Measurements from ENCODE around the gene SYT9.

The SYT9 gene

DNA sequence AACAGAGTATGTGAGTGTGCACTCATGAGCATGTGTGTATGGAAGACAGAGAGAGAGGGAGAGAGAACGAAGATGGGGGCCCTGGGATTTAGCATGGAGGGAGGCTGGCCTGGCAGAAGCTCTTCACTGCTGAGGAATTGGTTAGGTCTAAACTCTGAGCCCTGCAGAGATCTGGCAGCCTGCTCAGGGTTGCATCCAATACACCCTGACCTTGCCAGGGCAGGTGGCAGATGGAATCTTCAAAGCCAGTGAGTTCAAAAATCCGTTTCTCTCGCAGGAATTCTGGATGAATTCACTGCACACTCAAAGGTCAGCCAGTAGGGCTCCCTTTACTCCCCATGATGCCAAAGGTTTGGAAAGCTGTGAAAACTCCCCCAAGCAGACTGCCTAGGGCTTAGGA, 172.2 kb downstream of the SYT9 start:
- no peak for DNase-seq (ENCODE audit: low read depth)

DNA sequence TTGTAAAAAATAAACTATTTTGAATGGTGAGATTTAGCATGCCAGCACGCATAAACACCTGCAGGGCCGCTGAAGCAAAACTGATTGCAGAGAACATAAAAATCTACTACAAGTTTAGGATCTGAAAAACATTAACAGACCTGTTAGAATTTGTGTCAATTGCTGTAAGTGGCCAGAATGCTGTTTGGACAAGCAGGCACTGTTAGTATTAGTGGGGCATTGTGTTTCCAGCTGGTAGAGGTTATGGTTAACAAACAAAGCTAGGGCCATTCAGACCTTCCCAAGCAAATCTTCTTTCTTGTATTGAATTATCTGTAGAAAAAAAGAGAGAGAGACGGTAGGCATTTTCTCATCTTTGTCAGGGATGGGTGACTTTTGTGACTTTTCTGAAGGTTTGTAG, 176.0 kb downstream of the SYT9 start:
- no peak for DNase-seq (ENCODE audit: low read depth)

DNA sequence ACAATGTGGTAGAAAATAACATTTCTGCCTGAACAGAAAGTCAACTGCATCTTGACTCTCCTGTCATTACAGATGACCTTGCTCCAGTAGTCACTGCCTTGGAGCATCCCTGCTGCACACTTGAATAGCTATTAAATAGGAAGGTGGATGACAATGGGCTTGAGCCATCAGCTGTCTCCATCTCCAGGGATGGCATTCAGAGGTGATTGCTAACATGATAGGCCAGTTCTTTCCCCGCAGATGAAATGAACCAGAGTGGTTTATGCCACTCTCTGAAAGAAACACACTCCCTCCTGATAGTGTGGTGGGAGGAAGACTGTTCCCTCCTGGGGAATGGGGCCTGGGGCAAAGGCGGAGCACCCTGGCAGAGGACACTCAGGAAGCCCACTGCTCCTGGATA, 176.5 kb downstream of the SYT9 start:
- DNase-seq (ENCODE audit: low read depth), result no peak

DNA sequence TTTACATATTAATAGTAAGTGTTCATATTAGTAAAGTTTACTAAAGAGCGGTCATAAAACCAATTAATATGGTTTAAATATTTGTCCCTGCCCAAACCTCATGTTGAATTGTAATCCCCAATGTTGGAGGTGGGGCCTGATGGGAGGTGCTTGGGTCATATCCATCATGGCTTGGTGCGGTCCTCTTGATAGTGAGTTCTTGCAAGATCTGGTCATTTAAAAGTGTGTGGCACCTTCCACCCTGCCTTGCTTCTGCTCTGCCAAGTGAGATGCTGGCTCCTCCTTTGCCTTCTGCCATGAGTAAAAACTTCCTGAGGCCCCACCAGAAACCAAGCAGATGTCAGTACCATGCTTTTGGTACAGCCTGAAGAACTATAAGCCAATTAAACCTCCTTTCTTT, 178.8 kb downstream of the SYT9 start:
- no peak for DNase-seq (ENCODE audit: low read depth)

DNA sequence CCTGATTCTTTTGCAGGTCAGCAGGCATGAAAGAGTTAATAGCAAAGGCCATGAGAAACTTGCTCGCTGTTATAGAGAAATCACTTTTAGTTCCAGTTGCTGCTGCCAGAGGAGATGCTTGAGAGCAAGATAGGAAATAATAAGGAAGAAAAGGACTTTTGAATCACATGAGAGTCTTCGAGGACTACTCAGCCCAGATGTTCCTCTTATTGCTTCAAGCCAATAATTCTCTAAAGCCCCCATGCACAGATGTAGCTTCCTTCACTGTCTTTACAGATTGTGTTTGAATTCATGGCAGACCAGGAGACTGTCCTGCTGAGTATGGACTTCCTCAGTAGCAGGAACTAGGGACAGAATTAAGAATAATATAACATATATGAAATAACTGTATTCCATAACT, 183.5 kb downstream of the SYT9 start:
- DNase-seq (ENCODE audit: low read depth), result no peak

DNA sequence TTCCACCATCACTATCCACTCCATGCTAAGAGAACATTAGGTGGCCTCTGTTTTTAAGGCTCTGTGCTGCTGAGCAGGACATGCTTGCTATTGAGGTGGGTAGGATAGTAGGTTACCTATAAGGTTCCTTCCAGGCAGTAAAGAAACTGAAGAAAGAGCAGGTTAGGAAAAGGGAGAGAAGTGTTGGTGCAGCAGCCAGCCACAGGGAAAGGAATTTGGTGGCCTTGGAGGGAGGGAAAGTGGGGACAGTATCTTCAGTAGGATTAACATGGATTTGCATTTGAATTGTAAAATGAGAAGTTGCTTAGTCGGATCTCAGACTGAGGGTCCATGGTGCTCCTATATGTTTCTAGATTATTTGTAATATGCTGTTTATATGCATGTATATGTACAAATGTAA, 184.4 kb downstream of the SYT9 start:
- no peak for DNase-seq (ENCODE audit: low read depth)

DNA sequence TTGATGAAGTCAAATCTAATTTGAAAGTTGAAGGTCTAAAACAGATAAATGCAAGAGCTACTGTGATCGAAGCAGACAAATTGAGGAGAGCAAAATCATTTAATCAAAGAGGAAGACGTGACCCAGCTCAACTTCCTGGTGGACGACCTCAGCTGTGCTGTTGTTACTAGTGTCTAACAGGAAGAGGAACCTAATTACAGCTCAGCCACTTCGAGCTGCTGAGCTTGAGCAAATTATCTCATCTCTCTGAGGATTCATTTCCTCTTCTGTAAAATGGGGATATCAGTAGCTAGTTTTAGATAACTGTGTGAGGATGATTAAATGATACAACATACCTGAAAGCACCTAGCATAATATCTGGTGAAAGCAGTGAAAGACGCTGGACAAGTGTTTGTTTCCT, 185.0 kb downstream of the SYT9 start:
- DNase-seq (ENCODE audit: low read depth), result no peak

DNA sequence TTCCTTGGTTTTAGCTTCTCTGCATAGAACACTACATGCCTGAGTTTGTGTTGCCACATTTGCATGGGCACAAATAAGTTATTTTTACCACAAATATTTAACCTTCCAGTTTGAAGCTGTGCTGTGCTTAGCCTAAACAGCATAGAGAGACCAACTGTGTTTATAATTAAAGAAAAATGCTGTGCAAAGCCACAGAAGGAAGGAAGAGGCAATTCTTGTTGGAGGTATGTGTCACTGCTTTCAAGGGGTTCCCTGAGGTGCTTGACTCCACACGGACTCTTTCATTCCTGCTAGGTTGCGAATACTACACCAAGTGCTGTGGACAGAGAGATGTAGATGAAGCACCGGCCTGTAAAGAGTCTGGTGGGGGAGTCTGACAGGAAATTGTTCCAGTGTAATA, 186.0 kb downstream of the SYT9 start:
- DNase-seq (ENCODE audit: low read depth), result no peak

DNA sequence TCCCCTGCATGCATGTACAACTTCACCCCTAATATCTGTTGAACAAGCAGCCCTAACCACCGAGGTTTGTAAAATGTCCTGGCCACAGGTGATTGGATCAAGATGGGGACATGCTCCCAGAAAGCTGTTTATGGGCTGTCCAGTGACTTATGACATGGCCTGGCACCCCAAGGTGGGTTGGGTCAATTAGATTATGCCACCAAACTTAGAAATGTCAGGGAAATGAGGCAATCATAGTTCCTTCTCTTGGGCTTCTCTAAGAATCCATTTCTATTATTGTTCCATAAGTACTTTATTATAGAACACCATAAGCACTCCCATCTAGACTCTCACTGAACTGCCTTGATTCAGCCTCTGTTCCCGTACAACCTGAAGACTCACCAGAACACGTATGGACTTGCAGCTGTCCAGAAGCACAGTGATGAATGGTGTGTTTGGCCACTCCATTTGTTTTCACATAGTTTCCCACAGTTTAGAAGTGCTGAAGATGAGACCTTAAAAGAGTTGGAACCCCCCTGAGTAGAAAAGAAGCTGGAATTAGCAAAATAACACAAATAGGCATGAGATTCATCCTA, 188.1 kb downstream of the SYT9 start:
- no peak for DNase-seq (ENCODE audit: low read depth)

DNA sequence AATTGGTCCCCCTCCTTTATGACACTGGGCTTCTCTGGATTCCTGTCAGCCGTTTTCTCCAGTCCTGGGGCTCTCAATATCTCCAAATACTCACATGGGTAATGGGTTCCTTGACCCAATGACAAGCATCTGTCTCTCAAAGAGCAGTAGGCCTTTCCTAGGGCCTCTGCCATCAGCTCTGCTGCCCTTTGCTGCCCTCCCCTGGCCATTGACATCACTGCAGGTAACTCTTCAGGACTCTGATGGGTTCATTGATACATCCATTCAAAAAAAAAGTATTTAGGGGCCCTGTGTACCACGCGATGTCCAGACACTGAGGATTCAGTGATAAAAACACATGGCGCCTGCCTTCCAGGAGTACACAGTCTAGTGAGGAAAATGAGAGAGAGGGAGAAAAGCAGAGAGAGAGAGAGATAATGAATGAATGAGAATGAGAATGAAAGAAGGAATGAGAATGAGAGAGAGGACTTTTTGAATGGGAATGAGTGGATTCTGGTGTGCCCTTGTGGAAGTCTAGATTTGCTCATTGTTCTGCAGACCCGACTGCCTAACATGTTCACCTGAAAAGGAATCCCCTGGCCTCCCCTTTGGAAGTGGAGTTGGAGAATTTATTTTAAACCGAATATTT, 191.0 kb downstream of the SYT9 start:
- DNase-seq (ENCODE audit: low read depth), result peak; percentile 58

DNA sequence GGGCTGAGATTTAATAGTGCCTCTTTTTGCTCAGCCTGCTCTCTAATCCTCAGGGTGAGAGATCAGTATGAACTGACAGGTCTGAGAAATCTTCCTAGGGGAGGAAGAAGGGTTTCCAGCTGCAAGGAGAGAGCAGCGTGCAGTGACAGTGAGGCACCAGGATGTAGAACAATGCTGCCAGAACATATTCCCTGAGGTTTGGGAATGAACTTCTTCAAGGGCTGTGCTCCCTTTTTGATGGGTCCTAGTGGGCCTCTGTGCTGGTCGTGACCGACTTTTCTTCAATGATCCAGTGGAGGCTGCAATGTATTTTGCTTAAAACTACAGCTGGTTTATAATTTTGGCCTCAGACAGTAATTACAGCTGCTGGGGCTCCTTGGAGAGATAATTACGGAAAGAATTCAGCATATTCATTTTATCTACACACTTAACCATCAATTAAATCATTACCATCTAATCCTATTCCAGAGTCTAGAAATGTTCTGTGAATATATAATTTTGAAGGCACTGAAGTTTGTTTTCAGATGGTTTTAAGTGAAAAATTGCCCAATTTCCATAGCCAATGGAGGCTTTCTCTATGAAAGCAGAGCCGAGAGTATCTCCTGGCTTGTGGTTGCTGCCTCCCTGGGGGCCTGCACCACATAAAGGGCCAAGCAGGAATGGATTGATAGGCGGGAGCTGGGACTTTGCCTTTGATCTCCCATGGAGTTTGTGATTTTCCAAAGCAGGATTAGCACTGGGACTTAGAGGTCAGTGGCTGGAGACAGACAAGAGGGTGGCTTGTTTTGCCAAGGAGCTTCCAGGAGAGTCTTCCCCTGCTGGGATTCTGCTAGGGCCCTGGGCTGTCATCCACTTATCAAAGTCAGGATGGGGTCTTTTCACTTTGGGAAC, 192.6 kb downstream of the SYT9 start:
- DNase-seq (ENCODE audit: low read depth), result no peak

DNA sequence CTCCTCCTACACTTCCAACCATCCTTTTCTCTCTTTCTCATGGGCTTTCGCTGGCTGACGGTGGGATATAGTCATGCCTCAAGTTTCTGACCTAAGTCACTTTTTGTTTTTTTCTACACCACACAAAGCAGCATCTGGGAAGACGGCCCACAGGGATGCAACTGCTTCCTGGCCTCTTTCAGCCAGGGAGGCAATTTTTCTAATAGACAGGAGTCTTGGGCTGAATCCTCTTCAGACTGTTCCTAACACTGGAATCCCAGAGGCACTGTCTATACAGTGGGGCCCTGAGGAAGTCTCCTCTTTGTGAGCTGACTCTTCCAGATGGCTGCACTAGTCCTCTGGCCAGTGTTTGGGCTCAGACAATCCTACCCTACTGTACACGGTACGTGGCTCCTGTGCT, 193.9 kb downstream of the SYT9 start:
- DNase-seq (ENCODE audit: low read depth), result no peak

DNA sequence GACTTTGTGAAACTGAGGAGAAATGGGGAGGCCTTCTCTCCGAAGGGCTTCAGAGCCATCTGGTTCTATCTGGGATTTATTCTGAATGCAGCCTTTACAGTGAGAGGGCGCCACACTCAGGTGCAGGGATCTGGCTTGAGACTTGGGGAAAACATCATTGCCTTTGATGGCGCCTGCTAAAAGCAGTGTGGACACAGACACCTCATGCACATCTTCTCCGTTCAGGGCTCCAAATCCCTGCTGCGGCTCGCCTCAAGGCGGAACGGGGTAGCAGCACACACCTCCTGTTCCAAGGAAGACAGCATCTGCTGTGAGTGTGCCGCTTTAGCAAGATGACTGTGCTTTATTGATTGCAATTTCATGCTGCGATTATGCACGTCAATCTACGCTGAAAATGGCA, 196.5 kb downstream of the SYT9 start:
- no peak for DNase-seq (ENCODE audit: low read depth)

DNA sequence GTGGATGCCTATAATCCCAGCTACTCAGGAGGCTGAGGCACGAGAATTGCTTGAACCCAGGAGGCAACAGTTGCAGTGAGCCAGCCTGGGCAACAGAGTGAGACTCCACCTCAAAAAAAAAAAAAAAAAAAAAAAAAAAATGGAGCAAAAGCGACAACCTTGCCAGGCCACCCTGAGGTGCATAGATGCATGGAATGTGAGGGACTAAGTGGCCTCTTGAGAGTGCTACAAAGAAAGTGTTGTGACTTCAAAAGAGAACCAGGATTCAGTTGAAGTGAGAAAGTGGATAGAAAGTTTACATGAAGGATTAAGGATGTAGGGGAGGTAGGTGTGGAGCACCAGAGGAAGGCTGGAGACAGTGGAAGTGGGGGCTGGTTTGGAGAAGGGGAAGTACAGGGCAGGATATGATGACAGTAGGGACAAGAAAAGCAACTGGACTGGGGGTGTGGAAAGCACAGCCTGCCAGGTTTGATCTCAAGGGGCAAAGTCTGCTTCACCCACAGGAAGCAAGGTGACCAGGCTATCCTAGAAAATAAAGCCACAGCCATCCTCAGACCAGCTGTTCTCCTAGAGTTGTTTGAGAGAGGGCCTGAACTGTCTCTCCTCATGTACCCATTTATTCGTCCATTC, 197.6 kb downstream of the SYT9 start:
- DNase-seq (ENCODE audit: low read depth), result no peak

DNA sequence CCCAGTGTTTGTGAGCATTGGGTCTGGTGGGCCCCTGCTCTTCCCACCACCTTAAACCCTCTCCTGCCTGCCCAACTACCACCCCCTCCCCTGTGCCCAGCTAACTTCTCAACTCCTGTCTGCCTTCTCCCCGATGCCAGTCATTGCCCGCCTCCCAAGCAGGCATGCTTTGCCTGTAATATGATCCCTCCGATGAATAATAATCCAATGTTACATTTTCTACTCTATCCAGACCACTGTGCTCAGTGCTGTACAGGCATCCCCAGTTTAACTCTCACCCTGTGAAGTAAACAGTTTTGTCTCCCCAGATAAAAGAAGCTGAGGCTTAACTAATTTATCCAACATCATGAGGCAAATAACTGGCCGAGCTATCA, 198.1 kb downstream of the SYT9 start:
- DNase-seq (ENCODE audit: low read depth), result no peak

DNA sequence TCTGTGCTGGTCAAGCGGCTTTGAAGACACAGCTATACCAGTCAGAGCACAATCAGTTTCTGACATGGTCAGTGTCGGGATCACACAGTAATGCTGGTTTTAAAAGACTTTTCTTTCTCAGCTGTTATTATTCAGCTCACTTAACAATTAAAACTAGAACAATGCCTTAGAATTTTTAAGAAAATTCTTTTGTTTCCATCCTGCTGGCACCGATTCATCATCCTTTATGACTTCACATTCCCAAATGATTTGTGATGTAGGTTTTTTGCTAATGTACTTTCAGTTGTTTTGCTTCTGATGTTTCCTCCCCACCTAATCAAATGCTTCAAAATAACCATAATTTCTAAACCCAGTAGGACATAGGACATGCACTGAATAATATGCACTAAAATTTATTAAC, 199.1 kb downstream of the SYT9 start:
- no peak for DNase-seq (ENCODE audit: low read depth)

DNA sequence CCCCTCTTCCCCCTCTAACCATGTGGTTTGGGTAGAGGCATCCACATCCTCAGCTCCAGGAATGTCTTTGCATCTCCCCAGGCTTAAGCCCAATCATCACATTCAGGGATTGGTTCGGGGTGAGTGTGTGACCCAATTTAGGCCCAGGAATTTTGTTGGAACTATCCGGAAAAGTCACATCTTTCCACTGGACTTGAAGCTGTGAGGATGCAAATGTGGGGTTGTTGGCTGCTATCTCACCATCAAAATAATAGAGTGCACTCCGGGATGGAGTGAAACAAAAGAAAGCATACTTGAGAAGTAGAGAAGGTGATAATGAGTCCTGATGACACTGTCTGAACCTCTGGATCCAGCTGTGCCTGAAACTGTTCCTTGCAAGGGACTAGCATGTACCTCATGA, 199.8 kb downstream of the SYT9 start:
- no peak for DNase-seq (ENCODE audit: low read depth)

DNA sequence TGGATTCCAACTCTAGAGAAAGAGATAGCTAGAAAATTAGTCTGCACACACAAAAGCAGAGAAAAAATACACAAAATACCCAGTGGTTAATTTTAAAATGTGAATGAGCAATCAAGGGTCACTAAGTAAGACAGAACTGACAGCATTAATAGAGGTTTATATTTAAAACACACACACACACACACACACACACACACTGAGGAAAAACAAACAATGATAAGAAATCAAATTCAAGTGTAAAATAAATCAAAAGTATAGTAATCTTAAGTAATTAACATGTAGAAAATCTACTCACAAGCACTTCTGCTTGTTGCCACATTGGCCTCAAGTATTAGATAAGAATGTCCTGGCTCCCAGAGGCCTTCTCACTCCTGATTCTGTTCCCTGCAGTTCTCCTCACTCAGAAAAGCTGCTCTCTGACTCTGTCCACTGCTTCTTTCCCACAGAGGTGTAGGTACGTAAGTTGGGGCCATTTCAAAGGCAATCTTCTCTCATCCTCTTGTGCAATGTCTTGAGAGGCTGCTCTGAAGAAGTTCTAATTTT, 200.3 kb downstream of the SYT9 start:
- DNase-seq (ENCODE audit: low read depth), result no peak

DNA sequence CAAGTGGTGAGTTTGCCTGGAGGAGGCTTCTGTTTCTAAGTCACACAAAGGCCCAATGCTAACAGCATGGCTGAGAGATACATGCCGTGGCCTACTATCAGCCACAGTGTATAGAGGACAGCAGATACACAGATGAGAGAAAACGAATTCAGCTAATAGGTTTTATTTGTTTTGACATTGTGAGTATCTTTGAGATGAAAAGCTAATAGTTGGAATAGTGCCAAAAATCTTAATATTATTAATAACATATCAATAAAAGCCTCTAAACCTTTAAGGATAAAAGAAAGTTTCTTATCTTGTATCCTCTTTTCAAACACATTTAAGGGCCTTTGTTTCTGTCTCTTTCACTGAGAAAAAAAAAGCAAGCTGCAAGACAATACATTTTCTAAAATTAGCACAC, 203.2 kb downstream of the SYT9 start:
- no peak for DNase-seq (ENCODE audit: low read depth)

DNA sequence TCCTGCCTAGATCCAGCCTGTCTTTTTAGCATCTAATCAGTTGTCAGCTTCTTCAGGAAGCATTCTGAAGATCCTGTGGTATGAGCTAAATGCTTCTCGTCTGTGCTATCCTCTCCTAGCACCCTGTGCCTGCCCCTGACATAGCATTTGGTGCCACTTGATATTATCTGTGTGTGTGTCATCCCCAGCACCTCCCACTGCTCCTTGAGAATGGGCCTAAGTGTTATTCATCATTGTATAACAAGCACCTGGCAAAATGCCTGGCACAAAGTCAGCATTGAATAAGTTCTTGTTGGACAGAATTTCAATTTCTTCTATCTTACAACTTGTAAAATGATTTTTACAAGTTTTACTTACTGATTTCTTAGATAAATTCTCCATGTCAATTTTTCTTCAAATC, 205.5 kb downstream of the SYT9 start:
- no peak for DNase-seq (ENCODE audit: low read depth)

DNA sequence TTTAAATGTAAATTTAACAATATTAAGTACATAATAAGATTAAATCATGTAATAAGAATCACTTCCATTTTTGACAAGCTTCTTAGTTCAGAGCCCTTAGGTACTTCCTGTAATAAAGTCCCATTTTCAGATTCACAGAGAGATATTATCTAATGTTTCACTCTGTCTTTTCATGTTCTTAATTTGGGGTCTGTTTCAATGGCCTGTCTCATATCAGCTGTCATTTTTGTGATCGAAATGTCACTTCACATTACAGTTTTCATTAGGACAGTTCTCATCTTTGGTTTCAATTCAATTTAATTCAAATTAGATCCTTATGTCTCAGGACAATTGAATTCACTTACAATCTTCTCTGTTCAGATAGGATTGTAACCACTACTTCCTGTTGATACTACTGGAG, 211.0 kb downstream of the SYT9 start:
- no peak for DNase-seq (ENCODE audit: low read depth)

DNA sequence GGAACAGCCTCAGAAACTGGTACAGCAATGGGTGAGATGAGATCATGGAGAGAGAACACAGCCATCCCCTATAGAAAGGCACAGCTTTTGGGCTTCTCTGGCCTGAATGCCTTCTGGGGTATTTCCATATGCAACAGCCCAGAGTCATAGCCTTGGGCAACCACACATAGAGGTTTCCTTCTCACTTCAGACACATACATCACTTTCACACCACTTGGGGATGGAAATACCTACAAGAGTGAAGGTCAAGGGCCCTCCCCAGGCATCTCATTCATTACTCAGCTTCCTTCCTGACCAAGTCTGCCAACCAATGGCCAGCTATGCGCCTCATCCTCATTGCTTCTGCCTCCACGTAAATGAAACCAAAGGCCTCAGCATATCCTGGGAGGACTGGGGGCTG, 215.9 kb downstream of the SYT9 start:
- DNase-seq (ENCODE audit: low read depth), result peak; percentile 3

DNA sequence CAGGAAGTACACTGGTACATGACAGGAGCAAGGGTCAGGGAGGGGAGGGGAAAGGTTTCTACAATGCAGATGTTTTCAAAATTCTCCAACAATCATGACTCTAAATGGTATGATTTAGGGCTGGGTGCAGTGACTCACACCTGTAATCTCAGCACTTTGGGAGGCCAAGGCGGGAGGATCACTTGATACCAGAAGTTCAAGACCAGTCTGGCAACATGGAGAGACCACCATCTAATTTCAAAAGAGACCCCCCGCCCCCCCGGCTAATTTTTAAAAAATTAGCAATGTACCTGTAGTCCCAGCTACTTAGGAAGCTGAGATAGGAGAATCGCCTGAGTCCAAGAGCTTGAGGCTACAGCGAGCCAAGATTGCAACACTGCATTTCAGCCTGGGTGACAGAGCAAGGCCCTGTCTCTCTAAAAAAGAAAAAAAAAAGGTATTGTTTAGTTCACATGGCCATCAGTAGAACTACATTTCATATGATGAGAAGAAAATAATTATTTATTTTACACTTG, 217.7 kb downstream of the SYT9 start:
- no peak for DNase-seq (ENCODE audit: low read depth)

Measured in activated T-cell treated with anti-CD3 and anti-CD28 coated beads for 48 hours (primary cell).